ENCODE results near the gene OR7A10. TPM values are rescaled to one million over a fixed set of nuclear protein-coding genes. Genes with fewer than 3 reads are reported as not detected.

The OR7A10 gene
- total RNA-seq: not detected in 2 replicates

GRCh38 chr19:14848822-14849221, at the start of gene OR7A10:
Gene OR7A10, minus strand, starts transcription at chr19:14848922. Its CDS starts 7,045 bp downstream, at chr19:14841877.

GRCh38 chr19:14886032-14886431, 37.3 kb upstream of the OR7A10 start, which contains the start of gene OR7A17:
Gene OR7A17, minus strand, starts transcription at chr19:14886132. Its CDS starts 4,777 bp downstream, at chr19:14881355.

GRCh38 chr19:14835011-14835410, 13.7 kb downstream of the OR7A10 start, which contains the start of the genes OR7A5 and OR7C1:
Gene OR7A5, minus strand, starts transcription at chr19:14835185. Its CDS starts 6,944 bp downstream, at chr19:14828241.
Gene OR7C1, minus strand, starts transcription at chr19:14835185. Its CDS starts 35,049 bp downstream, at chr19:14800136.

Other genes starting within 250 kb of the OR7A10 start
- not detected in 2 replicates for gene ADGRE3, start 174.1 kb downstream of the OR7A10 start, total RNA-seq
- gene ZNF333, start 158.9 kb downstream of the OR7A10 start, total RNA-seq: 7.5 and 11.4 TPM in 2 replicates
- gene ADGRE2, start 70.4 kb downstream of the OR7A10 start, total RNA-seq: 0.24 and 0.31 TPM in 2 replicates
- gene OR7A5, start 13.7 kb downstream of the OR7A10 start, total RNA-seq: not detected in 2 replicates
- not detected in 2 replicates for gene OR7C1, start 13.7 kb downstream of the OR7A10 start, total RNA-seq
- gene OR7A17, start 37.2 kb upstream of the OR7A10 start, total RNA-seq: not detected in 2 replicates
- not detected in 2 replicates for gene OR7C2, start 92.6 kb upstream of the OR7A10 start, total RNA-seq
- not detected in 2 replicates for gene SLC1A6, start 130.9 kb upstream of the OR7A10 start, total RNA-seq
- not detected in 2 replicates for gene CASP14, start 200.6 kb upstream of the OR7A10 start, total RNA-seq
- gene OR1I1, start 233.3 kb upstream of the OR7A10 start, total RNA-seq: not detected in 2 replicates